HepG2 (cell line): ENCODE measurements around the gene NAALADL1. TPM values are rescaled to one million over a fixed set of nuclear protein-coding genes. Genes with fewer than 3 reads are reported as not detected.

ENCODE experiments used
- CBX5 ChIP-seq: sonication (generic); formaldehyde crosslinking; IDR thresholded peaks from 2 replicates; pipeline ENCODE4 v1.4.0; 2020; ENCODE audit warnings: missing genetic modification reagents, borderline replicate concordance
- CEBPB ChIP-seq: IDR thresholded peaks from 2 replicates; pipeline ENCODE4 v1.6.1; 2011; ENCODE audit warnings: low read depth, low read length, improper control_type of control experiment, borderline replicate concordance
- MED1 ChIP-seq: sonication (generic); formaldehyde crosslinking; IDR thresholded peaks from 2 replicates; pipeline ENCODE4 v1.4.0; 2020; ENCODE audit warnings: missing genetic modification reagents
- MIXL1 ChIP-seq: IDR thresholded peaks from 2 replicates; pipeline ENCODE4 v1.6.1; 2016
- NONO ChIP-seq, 2 experiments: fragments of 450-650 bp in 1 of 2; sonication (generic) in 1 of 2; formaldehyde crosslinking in 1 of 2; IDR thresholded peaks in 1 of 2; conservative IDR thresholded peaks in 1 of 2; 2 replicates each; pipeline versions ENCODE4 v1.6.1 to v1.8.0; 2017 to 2022; ENCODE audit warnings: mild to moderate bottlenecking in 1 of 2, missing genetic modification reagents in 1 of 2, moderate library complexity in 1 of 2
- NR2F1 ChIP-seq, 2 experiments: fragments of 450-650 bp in 1 of 2; formaldehyde crosslinking in 1 of 2; IDR thresholded peaks; 2 replicates each; pipeline versions ENCODE4 v1.5.0 to v1.6.1; 2016 to 2020; ENCODE audit warnings: mild to moderate bottlenecking in 1 of 2, missing compliant biosample characterization in 1 of 2, missing genetic modification reagents in 1 of 2, moderate library complexity in 1 of 2
- PHF21A ChIP-seq: sonication (generic); formaldehyde crosslinking; IDR thresholded peaks from 2 replicates; pipeline ENCODE4 v1.5.0; 2020; ENCODE audit warnings: mild to moderate bottlenecking, missing genetic modification reagents
- ZBTB1 ChIP-seq: sonication (generic); formaldehyde crosslinking; IDR thresholded peaks from 2 replicates; pipeline ENCODE4 v1.4.0; 2020; ENCODE audit warnings: missing genetic modification reagents, borderline replicate concordance
- ZBTB3 ChIP-seq: sonication (generic); formaldehyde crosslinking; IDR thresholded peaks from 2 replicates; pipeline ENCODE4 v1.4.0; 2020; ENCODE audit warnings: low read depth, mild to moderate bottlenecking, moderate library complexity, missing genetic modification reagents, borderline replicate concordance
- ZNF333 ChIP-seq: sonication (generic); formaldehyde crosslinking; IDR thresholded peaks from 2 replicates; pipeline ENCODE4 v1.4.0; 2020; ENCODE audit warnings: mild to moderate bottlenecking, missing genetic modification reagents, borderline replicate concordance
- ZNF33A ChIP-seq: sonication (generic); formaldehyde crosslinking; IDR thresholded peaks from 2 replicates; pipeline ENCODE4 v1.5.1; 2020; ENCODE audit warnings: missing genetic modification reagents, mild to moderate bottlenecking, moderate library complexity, borderline replicate concordance
- ZNF383 ChIP-seq: sonication (generic); formaldehyde crosslinking; IDR thresholded peaks from 2 replicates; pipeline ENCODE4 v1.4.0; 2020; ENCODE audit warnings: missing genetic modification reagents, mild to moderate bottlenecking, borderline replicate concordance
- ZNF562 ChIP-seq: sonication (generic); formaldehyde crosslinking; IDR thresholded peaks from 2 replicates; pipeline ENCODE4 v1.8.0; 2022; ENCODE audit warnings: missing genetic modification reagents, borderline replicate concordance
- ZNF768 ChIP-seq: sonication (generic); formaldehyde crosslinking; IDR thresholded peaks from 2 replicates; pipeline ENCODE4 v1.4.0; 2020; ENCODE audit warnings: missing genetic modification reagents
- ZNF782 ChIP-seq: sonication (generic); formaldehyde crosslinking; IDR thresholded peaks from 2 replicates; pipeline ENCODE4 v1.4.0; 2020; ENCODE audit warnings: missing genetic modification reagents, mild to moderate bottlenecking, borderline replicate concordance
- polyA plus RNA-seq, 8 experiments: library from polyadenylated mRNA; depleted of rRNA in 3 of 8; stranded (reverse) in 7 of 8; unstranded in 1 of 8; fragments of >200 nt; fragmentation: Illumina TruSeq in 4 of 8; extraction: Trizol in 4 of 8; gene quantifications; 2 replicates each; pipeline versions ENCODE4 v1.2.1 to v1.2.3, GENCODE V29; 2011 to 2016; ENCODE audit warnings: low read depth in 4 of 8, missing spikeins in 1 of 8, mixed read lengths in 1 of 8; ENCODE audit not compliant: insufficient read depth in 1 of 8
- total RNA-seq, 5 experiments: library from RNA; depleted of rRNA; stranded (reverse); fragments of >200 nt; fragmentation: Illumina TruSeq; extraction: Trizol; gene quantifications; 2 replicates each; pipeline ENCODE4 v1.2.3, GENCODE V29; 2016; ENCODE audit warnings: low read depth in 1 of 5
- TF ChIP-seq, protein P1 (sequence below): sonication (generic); formaldehyde crosslinking; IDR thresholded peaks from 2 replicates; pipeline ENCODE4 v1.5.0; 2020; ENCODE audit warnings: missing genetic modification reagents
- TF ChIP-seq, protein P2 (sequence below): sonication (generic); formaldehyde crosslinking; IDR thresholded peaks from 2 replicates; pipeline ENCODE4 v1.4.0; 2020; ENCODE audit warnings: low read depth, mild to moderate bottlenecking, missing genetic modification reagents
- TF ChIP-seq, protein P3 (sequence below): sonication (generic); formaldehyde crosslinking; IDR thresholded peaks from 2 replicates; pipeline ENCODE4 v1.5.1; 2020; ENCODE audit warnings: missing genetic modification reagents, mild to moderate bottlenecking, borderline replicate concordance
- TF ChIP-seq, protein P4 (sequence below): sonication (generic); formaldehyde crosslinking; IDR thresholded peaks from 2 replicates; pipeline ENCODE4 v1.4.0; 2020; ENCODE audit warnings: mild to moderate bottlenecking, missing genetic modification reagents, borderline replicate concordance

Gene NAALADL1
- total and polyA plus RNA-seq, 2 of the 13 experiments (the other 11 are each of a cell fraction or from before 2014, with no cell fraction given) = 9.3 to 33.9 TPM

DNA sequence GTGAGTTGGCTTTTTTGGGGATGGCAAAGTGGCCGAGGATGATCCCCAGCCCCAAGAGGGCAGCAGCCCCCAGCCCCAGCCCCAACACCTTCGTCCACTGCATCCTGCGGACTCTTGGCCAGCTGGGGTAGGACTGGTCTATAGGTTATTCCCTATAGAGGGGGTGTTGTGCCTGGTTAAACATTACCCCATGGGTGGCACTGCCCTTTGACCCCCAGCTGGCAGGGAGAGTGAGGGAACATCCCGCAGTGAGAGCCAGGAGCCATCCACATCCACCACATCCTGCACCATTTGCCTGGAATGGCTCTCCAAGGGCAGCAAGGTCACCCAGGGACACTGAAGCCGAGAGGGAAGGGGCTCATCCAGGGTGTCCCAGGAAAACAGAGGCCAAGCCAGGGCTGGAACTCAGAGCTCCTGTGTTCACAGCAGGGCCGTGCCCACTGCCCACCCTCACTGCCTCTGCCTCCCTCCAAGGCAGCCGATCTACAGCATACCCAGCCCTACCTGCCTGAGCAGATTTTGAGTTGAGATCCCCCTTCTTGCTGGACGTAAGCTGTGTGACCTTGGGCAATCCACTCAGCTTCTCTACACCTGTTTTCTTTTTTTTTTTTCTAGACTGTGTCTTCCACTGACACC lies at the start of gene NAALADL1 (continued):
- TF ChIP-seq CEBPB = no peak
- TF ChIP-seq ZNF768 (CRISPR knock-in tag) = peak; percentile 37; the same call in 1 of the 2 replicates
- no peak for TF ChIP-seq ZNF383 (CRISPR knock-in tag)
- no peak for TF ChIP-seq MIXL1
- TF ChIP-seq, protein P1, sequence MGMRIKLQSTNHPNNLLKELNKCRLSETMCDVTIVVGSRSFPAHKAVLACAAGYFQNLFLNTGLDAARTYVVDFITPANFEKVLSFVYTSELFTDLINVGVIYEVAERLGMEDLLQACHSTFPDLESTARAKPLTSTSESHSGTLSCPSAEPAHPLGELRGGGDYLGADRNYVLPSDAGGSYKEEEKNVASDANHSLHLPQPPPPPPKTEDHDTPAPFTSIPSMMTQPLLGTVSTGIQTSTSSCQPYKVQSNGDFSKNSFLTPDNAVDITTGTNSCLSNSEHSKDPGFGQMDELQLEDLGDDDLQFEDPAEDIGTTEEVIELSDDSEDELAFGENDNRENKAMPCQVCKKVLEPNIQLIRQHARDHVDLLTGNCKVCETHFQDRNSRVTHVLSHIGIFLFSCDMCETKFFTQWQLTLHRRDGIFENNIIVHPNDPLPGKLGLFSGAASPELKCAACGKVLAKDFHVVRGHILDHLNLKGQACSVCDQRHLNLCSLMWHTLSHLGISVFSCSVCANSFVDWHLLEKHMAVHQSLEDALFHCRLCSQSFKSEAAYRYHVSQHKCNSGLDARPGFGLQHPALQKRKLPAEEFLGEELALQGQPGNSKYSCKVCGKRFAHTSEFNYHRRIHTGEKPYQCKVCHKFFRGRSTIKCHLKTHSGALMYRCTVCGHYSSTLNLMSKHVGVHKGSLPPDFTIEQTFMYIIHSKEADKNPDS (CRISPR knock-in tag) = no peak
- TF ChIP-seq, protein P2, sequence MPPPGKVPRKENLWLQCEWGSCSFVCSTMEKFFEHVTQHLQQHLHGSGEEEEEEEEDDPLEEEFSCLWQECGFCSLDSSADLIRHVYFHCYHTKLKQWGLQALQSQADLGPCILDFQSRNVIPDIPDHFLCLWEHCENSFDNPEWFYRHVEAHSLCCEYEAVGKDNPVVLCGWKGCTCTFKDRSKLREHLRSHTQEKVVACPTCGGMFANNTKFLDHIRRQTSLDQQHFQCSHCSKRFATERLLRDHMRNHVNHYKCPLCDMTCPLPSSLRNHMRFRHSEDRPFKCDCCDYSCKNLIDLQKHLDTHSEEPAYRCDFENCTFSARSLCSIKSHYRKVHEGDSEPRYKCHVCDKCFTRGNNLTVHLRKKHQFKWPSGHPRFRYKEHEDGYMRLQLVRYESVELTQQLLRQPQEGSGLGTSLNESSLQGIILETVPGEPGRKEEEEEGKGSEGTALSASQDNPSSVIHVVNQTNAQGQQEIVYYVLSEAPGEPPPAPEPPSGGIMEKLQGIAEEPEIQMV = 0 out of 2 replicates have a peak, but pooled peaks have one; percentile 48
- TF ChIP-seq MED1 = no peak; the same call in 1 of the 2 replicates
- no peak for TF ChIP-seq CBX5
- no peak for TF ChIP-seq ZNF782
- TF ChIP-seq ZNF33A (CRISPR knock-in tag) = no peak
- TF ChIP-seq NONO (IDR thresholded peaks at IDR 0.05) = no peak
- TF ChIP-seq NONO (CRISPR knock-in tag; conservative IDR thresholded peaks at IDR 0.05) = 0 out of 2 replicates have a peak, but pooled peaks have one; percentile 13
- TF ChIP-seq ZBTB3 (CRISPR knock-in tag) = no peak
- no peak for TF ChIP-seq ZBTB1 (CRISPR knock-in tag)
- TF ChIP-seq NR2F1 (CRISPR knock-in tag; IDR thresholded peaks at IDR 0.05) = peak in 1 of 2 experiments; percentile 54; a peak in 1 of 4 replicates
- TF ChIP-seq ZNF333 = no peak; the same call in 1 of the 2 replicates
- TF ChIP-seq ZNF562 (CRISPR knock-in tag) = no peak
- TF ChIP-seq PHF21A (CRISPR knock-in tag) = peak; percentile 55; the same call in 1 of the 2 replicates
- TF ChIP-seq, protein P3, sequence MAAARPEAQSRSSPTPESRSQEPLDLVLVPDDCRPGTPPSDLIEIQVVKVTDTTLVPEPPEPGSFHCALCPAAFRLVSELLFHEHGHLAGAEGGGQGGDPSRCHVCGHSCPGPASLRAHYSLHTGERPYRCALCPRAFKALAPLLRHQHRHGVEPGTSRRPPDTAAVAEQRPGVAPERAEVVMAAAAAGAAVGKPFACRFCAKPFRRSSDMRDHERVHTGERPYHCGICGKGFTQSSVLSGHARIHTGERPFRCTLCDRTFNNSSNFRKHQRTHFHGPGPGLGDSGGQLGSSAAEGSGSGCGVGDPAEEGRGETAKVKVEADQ (CRISPR knock-in tag) = 0 out of 2 replicates have a peak, but pooled peaks have one; percentile 8
- TF ChIP-seq, protein P4, sequence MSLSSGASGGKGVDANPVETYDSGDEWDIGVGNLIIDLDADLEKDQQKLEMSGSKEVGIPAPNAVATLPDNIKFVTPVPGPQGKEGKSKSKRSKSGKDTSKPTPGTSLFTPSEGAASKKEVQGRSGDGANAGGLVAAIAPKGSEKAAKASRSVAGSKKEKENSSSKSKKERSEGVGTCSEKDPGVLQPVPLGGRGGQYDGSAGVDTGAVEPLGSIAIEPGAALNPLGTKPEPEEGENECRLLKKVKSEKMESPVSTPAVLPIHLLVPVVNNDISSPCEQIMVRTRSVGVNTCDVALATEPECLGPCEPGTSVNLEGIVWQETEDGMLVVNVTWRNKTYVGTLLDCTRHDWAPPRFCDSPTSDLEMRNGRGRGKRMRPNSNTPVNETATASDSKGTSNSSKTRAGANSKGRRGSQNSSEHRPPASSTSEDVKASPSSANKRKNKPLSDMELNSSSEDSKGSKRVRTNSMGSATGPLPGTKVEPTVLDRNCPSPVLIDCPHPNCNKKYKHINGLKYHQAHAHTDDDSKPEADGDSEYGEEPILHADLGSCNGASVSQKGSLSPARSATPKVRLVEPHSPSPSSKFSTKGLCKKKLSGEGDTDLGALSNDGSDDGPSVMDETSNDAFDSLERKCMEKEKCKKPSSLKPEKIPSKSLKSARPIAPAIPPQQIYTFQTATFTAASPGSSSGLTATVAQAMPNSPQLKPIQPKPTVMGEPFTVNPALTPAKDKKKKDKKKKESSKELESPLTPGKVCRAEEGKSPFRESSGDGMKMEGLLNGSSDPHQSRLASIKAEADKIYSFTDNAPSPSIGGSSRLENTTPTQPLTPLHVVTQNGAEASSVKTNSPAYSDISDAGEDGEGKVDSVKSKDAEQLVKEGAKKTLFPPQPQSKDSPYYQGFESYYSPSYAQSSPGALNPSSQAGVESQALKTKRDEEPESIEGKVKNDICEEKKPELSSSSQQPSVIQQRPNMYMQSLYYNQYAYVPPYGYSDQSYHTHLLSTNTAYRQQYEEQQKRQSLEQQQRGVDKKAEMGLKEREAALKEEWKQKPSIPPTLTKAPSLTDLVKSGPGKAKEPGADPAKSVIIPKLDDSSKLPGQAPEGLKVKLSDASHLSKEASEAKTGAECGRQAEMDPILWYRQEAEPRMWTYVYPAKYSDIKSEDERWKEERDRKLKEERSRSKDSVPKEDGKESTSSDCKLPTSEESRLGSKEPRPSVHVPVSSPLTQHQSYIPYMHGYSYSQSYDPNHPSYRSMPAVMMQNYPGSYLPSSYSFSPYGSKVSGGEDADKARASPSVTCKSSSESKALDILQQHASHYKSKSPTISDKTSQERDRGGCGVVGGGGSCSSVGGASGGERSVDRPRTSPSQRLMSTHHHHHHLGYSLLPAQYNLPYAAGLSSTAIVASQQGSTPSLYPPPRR (CRISPR knock-in tag) = peak; percentile 30; the same call in 1 of the 2 replicates
